A673 (cell line): ENCODE results near the gene BABAM2. TPM values are rescaled to one million over a fixed set of nuclear protein-coding genes. Genes with fewer than 3 reads are reported as not detected.

Experiments used
- BruUV-seq: library from RNA; stranded (reverse); fragments of 400-500 nt; replicated peaks from 2 replicates; lab custom pipeline; 2021; lab: Mats Ljungman, UMichigan
- CTCF ChIA-PET: fragments of 300-600 bp; sonication (Branson Sonifier 250); formaldehyde crosslinking; loops from one replicate; lab custom pipeline; 2022; ENCODE audit warnings: antibody characterized with exemption; lab: Charles Lee
- POLR2A ChIA-PET: fragments of 300-600 bp; sonication (Branson Sonifier 250); formaldehyde crosslinking; loops from one replicate; lab custom pipeline; 2022; ENCODE audit warnings: antibody characterized with exemption; ENCODE audit not compliant: low non-redundant PET; lab: Charles Lee
- DNase-seq: peaks from one replicate; pipeline ENCODE4 v3.0.0-alpha.2; 2015; ENCODE audit warnings: low spot score
- H3K27ac ChIP-seq: fragments of 200-600 bp; sonication (generic); 2 replicates; pipeline ENCODE4 v1.5.1; 2016; ENCODE audit warnings: mixed run types, low read depth, mild to moderate bottlenecking, mixed read lengths, antibody characterized with exemption, low read length; ENCODE audit not compliant: poor library complexity, severe bottlenecking
- H3K27me3 ChIP-seq: fragments of 200-600 bp; sonication (generic); replicated peaks from 2 replicates; pipeline ENCODE4 v1.6.1; 2017; ENCODE audit warnings: mixed run types, low read depth, mild to moderate bottlenecking, mixed read lengths, antibody characterized with exemption, low read length; ENCODE audit not compliant: insufficient read depth, poor library complexity
- H3K36me3 ChIP-seq: fragments of 200-600 bp; sonication (generic); 2 replicates; pipeline ENCODE4 v1.6.1; 2016; ENCODE audit warnings: mixed run types, mild to moderate bottlenecking, mixed read lengths, antibody characterized with exemption, low read length; ENCODE audit not compliant: insufficient read depth, poor library complexity, severe bottlenecking
- H3K4me1 ChIP-seq: fragments of 200-600 bp; sonication (generic); 2 replicates; pipeline ENCODE4 v1.6.1; 2017; ENCODE audit warnings: mixed run types, mild to moderate bottlenecking, mixed read lengths, antibody characterized with exemption, low read length; ENCODE audit not compliant: insufficient read depth, poor library complexity, severe bottlenecking
- H3K4me3 ChIP-seq: fragments of 200-600 bp; sonication (generic); 2 replicates; pipeline ENCODE4 v1.5.1; 2016; ENCODE audit warnings: low read depth, mixed run types, mild to moderate bottlenecking, mixed read lengths, low read length; ENCODE audit not compliant: poor library complexity, severe bottlenecking
- H3K9me3 ChIP-seq: fragments of 200-600 bp; sonication (generic); 2 replicates; pipeline ENCODE4 v1.6.1; 2016; ENCODE audit warnings: mixed run types, low read depth, mild to moderate bottlenecking, mixed read lengths, antibody characterized with exemption, low read length; ENCODE audit not compliant: poor library complexity, severe bottlenecking
- EZH2 ChIP-seq: fragments of 200-600 bp; sonication (generic); IDR thresholded peaks from 2 replicates; pipeline ENCODE4 v1.6.1; 2017; ENCODE audit warnings: borderline replicate concordance, low read depth, mild to moderate bottlenecking, mixed read lengths, antibody characterized with exemption, low read length; ENCODE audit not compliant: poor library complexity, severe bottlenecking
- intact Hi-C: fragments of 100-400 bp; cut with micrococcal nuclease; formaldehyde crosslinking; loops from one replicate; pipeline ENCODE4 v1.10.0; 2022; ENCODE audit not compliant: unreplicated experiment
- total RNA-seq: library from RNA; stranded (reverse); gene quantifications from 2 replicates; pipeline ENCODE4 v1.2.3, GENCODE V29; 2021
- TF ChIP-seq, protein P1 (sequence below): fragments of 300-800, 200-600 bp; sonication (generic); conservative IDR thresholded peaks from 2 replicates; pipeline ENCODE4 v1.5.1; 2017; ENCODE audit warnings: low read depth, mild to moderate bottlenecking, antibody characterized with exemption, low read length, moderate library complexity, mixed read lengths

Gene BABAM2
- total RNA-seq, 1 experiment from 2014 or later = 21.8 TPM

DNA sequence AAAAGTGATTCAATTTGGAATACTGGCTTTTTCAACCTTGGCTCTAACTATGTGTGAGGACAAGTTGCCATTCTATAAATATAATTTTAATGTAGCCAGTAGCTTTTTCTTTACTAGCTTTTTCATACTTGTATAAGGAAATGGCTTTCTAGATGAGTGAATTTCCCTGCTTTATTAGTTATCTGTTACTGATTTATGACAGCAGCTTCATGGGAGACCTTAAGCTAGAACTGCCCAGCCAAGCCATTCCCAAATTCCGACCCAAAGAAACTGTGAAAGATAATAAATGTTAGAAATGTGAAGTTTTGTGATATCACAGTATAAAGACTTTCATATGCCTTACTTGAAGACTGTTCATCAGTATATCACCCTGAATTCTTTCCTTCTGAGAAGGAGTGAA, 32.3 kb downstream of the BABAM2 start:
- no TSS peak for BruUV-seq
- CTCF ChIA-PET = no interaction called here
- intact Hi-C loops = no loop called here
- H3K9me3 ChIP-seq = no peaks in the 10 kb centered on the region
- H3K27me3 ChIP-seq = no peaks in the 10 kb centered on the region
- no peak for DNase-seq
- H3K4me1 ChIP-seq = peaks cover 14% of the 10 kb centered on the region
- no peak for TF ChIP-seq EZH2
- TF ChIP-seq, protein P1, sequence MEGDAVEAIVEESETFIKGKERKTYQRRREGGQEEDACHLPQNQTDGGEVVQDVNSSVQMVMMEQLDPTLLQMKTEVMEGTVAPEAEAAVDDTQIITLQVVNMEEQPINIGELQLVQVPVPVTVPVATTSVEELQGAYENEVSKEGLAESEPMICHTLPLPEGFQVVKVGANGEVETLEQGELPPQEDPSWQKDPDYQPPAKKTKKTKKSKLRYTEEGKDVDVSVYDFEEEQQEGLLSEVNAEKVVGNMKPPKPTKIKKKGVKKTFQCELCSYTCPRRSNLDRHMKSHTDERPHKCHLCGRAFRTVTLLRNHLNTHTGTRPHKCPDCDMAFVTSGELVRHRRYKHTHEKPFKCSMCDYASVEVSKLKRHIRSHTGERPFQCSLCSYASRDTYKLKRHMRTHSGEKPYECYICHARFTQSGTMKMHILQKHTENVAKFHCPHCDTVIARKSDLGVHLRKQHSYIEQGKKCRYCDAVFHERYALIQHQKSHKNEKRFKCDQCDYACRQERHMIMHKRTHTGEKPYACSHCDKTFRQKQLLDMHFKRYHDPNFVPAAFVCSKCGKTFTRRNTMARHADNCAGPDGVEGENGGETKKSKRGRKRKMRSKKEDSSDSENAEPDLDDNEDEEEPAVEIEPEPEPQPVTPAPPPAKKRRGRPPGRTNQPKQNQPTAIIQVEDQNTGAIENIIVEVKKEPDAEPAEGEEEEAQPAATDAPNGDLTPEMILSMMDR = no peak
- no peak overlapping the region for H3K4me3 ChIP-seq
- H3K36me3 ChIP-seq = no peaks in the 10 kb centered on the region
- H3K27ac ChIP-seq = no peak overlapping the region
- POLR2A ChIA-PET = no interaction called here

DNA sequence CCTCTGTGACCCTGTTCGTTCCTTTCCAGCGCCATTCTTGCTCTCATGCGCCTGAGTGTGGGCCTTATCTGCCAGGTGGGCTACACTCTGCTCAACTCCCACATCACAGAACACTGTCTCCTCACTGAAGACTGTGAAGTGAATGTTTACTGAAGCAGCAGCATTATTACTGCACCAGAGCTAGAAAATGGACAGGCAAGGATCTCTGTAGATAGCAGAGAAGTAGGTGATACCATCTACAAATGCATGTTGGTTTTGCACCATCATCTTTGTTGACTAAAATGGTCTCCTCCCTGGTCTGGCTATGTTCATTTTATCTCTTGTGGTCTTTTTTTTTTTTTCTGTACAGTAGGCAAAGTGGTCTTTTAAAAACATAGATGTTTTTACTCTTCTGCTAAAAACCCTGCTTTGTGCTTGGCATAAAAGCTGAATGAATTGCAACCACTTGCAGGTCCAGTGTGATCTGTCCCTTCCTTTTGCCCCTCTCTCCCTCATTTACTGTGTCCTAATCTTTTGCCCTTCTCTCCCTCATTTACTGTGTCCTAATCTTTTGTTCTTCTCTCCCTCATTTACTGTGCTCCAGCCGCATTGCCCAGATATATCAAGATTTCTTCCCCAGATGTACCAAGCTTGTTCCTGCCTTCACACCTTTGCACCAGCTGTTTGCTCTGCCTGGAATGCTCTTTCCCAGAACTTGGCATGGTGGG, 35.4 kb downstream of the BABAM2 start:
- TF ChIP-seq, protein P1 = no peak
- no peak for TF ChIP-seq EZH2
- H3K4me3 ChIP-seq = no peak overlapping the region
- H3K9me3 ChIP-seq = no peaks in the 10 kb centered on the region
- ChIA-PET CTCF (no interaction called here), POLR2A (no interaction called here)
- intact Hi-C loops = no loop called here
- no peaks in the 10 kb centered on the region for H3K27me3 ChIP-seq
- DNase-seq = no peak
- BruUV-seq = no TSS peak
- H3K4me1 ChIP-seq = peaks cover 3% of the 10 kb centered on the region
- no peak overlapping the region for H3K27ac ChIP-seq
- H3K36me3 ChIP-seq = no peaks in the 10 kb centered on the region

DNA sequence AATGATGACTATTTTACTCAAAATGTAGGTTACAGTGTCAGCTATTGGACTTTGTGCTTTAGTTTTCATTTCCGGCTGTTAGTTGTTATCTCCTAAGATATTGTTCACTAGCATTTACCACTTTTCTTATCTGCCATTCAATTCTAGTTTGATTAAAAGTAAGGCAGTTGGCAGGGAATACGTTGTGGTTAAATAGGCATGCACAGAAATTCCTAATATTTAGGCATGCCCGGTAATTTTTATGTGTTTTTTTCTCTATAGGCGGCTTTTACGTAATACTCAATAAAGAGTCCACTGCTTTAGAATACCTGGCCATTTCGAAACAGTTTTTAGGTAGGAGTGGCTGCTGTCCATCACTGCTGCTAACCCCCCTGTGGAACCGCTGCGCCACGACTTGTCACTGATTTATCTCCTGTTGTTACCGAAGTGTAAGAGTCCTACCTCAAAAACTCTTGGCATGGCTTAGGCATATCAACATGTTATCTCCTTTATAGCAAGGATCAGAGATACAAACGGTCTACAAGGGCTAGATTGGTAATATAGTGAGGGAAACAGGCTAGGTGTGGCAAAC, 39.5 kb downstream of the BABAM2 start:
- TF ChIP-seq, protein P1 = no peak
- no peak for TF ChIP-seq EZH2
- Histone ChIP-seq H3K4me1 (no peaks in the 10 kb centered on the region), H3K27me3 (no peaks in the 10 kb centered on the region), H3K4me3 (no peak overlapping the region), H3K27ac (no peak overlapping the region), H3K9me3 (no peaks in the 10 kb centered on the region), H3K36me3 (no peaks in the 10 kb centered on the region)
- ChIA-PET CTCF (no interaction called here), POLR2A (no interaction called here)
- BruUV-seq = no TSS peak
- intact Hi-C loops = no loop called here
- no peak for DNase-seq
